Coronary artery (tissue), 2 donors: ENCODE measurements around the gene KLF13.

Experiments used
- DNase-seq: peaks from one replicate; pipeline ENCODE4 v3.0.0-alpha.2; 2017; ENCODE audit warnings: low spot score
- H3K27ac ChIP-seq, 2 donors: fragments of 200-600 bp; sonication (generic); one replicate each; pipeline ENCODE4 v1.5.1; 2016 to 2019
- H3K4me3 ChIP-seq: fragments of 200-600 bp; sonication (generic); 2 replicates; pipeline ENCODE4 v1.5.1; 2016; ENCODE audit warnings: mild to moderate bottlenecking, moderate library complexity
- CTCF ChIP-seq: fragments of 200-600 bp; sonication (generic); IDR thresholded peaks from one replicate; pipeline ENCODE4 v1.5.1; 2019; ENCODE audit warnings: antibody characterized with exemption

The KLF13 gene

DNA sequence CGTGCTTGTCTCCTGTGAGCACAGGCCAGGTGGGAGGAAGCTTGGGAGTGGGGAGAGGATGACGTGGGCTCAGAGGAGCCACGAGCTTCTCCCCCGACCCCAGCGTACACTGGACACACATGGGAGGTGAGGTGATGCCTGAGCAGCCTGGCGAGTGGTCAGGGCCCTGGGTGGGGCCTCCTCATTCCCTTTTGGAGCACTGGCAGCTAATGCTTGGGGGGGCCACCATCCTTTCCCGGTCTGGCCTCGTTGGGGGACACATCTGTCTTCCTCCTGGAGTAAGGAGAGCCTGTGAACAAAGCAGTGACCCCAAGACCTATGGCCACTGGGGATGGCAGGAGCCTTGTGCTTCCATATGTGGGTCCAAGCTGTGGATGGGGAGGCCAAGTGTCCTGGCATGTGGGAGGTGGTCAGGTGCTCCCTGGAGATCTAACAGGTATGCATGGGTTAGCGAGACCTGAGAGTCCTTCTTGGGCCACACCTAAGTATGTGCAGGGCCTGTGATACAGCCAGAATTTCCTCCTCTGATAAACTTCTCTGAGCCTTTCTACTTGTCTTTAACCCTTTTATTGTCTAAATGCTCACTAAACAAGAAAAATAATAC, 9.5 kb downstream of the KLF13 start:
- TF ChIP-seq CTCF = no peak
- DNase-seq = no peak
- H3K27ac ChIP-seq = peak overlapping the region; percentile 8 to 46
- H3K4me3 ChIP-seq = no peak overlapping the region

- Histone ChIP-seq H3K27ac (no peak overlapping the region), H3K4me3 (no peak overlapping the region)
- TF ChIP-seq CTCF = no peak
- no peak for DNase-seq
These were observed 10.1 kb downstream of the KLF13 start for GRCh38 chr15:31336593-31337295.

DNA sequence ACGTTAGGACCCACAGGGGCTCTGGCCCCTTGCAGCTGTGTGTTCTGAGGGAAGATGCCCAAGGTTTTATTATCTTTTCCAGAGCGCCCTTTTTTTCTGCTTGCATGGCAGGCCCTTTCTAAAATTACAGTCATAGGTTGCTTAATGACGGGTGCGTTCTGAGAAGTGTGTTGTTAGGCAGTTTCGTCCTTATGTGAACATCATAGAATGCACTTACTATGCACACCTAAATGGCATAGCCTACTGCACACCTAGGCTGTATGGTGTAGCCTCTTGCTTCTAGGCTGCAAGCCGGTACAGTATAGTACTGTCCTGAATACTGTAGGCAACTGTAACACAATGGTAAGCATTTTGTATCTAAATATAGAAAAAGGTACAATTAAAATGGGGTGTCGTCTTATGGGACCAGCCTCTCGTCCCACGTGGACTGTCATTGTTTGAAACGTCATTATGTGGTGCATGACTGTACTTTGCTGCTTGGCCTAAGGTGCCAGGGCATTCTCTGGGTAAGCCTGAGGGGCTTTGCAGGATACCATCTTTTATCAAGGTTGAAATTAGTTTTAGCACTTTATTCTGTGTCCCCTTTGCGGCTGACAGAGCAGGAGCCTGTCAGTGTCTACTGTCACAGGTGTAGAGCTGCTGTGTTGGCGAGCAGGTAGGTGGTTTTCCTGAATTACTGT, 10.9 kb downstream of the KLF13 start:
- Histone ChIP-seq H3K27ac (peak overlapping the region in 1 of 2 donors; percentile 44), H3K4me3 (no peak overlapping the region)
- no peak for DNase-seq
- TF ChIP-seq CTCF = no peak

GRCh38 chr15:31338318-31338878, 11.8 kb downstream of the KLF13 start:
- DNase-seq = no peak
- TF ChIP-seq CTCF = no peak
- H3K4me3 ChIP-seq = peak overlapping the region; percentile 49
- peak overlapping the region; percentile 49 to 87 for H3K27ac ChIP-seq

- peak; percentile 89 for DNase-seq
- TF ChIP-seq CTCF = no peak
- Histone ChIP-seq H3K4me3 (peak overlapping the region; percentile 49), H3K27ac (peak overlapping the region; percentile 49 to 87)
These were observed 12.4 kb downstream of the KLF13 start for GRCh38 chr15:31338879-31339557.

DNA sequence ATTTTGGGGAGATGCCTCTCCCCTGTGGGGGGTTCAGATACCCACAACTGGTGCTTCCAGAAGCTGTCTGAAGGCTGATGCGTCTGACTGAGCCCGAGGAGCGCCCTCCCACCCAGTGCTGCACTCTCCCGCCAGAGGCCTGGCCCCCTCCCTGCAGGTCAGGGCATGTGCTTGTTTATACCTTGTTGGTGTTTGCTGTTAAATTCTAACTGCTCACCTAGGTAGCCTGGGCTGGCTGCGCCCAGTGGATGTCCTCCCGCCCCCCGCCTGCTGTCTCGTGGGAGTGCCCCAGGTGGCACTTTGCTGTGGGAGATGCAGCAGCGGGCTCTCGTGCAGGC, 12.9 kb downstream of the KLF13 start:
- DNase-seq = no peak
- no peak for TF ChIP-seq CTCF
- Histone ChIP-seq H3K4me3 (peak overlapping the region; percentile 49), H3K27ac (peak overlapping the region; percentile 49 to 87)
